ENCODE measurements around the gene SLA2.

- no peak for TF ChIP-seq CTCF (IDR thresholded peaks at IDR 0.05)
- TF ChIP-seq POLR2A (IDR thresholded peaks at IDR 0.05), result no peak
These were observed 38.8 kb upstream of the SLA2 start for GRCh38 chr20:36684747-36685146.
